GM12875 (cell line): ENCODE data around the gene G6PD.
A peak's percentile ranks its signal among the peaks of the same experiment; 100 is the strongest.
"Not testable (repeated sequence)": the region's sequence is repeated elsewhere in the genome, so short reads cannot be mapped to it uniquely, and the experiment has no call there.

Experiments used
- H3K4me3 ChIP-seq: one replicate; pipeline ENCODE4 v1.5.1; 2011; ENCODE audit warnings: low read depth, low read length, control low read depth
- TF ChIP-seq, protein P1 (sequence below): IDR thresholded peaks from 2 replicates; pipeline ENCODE4 v1.5.1; 2011; ENCODE audit warnings: low read depth, mild to moderate bottlenecking, control low read depth, inconsistent platforms, low read length, moderate library complexity, borderline replicate concordance; ENCODE audit not compliant: insufficient read depth

Gene G6PD

DNA sequence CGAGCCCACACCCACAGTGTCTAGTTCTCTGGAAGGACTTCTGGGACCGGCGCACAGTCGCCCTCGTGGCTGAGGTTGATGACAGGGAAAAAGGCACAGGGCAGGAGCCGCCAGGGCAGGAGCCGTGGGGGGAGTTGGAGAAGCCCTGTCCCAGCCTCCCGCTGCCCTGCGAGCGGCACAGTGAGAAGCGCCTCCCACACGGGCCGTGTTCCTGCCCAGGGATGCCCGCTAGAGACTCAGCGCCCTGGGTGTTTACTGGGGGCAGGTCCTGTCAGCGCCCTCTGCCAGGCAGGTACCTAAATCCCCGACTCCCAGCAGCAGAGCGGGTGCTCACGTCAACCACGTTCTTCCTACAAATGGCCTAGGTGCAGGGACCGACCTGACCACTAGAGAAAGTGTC is 12.2 kb upstream of the G6PD start:
- H3K4me3 ChIP-seq: not testable (repeated sequence)

DNA sequence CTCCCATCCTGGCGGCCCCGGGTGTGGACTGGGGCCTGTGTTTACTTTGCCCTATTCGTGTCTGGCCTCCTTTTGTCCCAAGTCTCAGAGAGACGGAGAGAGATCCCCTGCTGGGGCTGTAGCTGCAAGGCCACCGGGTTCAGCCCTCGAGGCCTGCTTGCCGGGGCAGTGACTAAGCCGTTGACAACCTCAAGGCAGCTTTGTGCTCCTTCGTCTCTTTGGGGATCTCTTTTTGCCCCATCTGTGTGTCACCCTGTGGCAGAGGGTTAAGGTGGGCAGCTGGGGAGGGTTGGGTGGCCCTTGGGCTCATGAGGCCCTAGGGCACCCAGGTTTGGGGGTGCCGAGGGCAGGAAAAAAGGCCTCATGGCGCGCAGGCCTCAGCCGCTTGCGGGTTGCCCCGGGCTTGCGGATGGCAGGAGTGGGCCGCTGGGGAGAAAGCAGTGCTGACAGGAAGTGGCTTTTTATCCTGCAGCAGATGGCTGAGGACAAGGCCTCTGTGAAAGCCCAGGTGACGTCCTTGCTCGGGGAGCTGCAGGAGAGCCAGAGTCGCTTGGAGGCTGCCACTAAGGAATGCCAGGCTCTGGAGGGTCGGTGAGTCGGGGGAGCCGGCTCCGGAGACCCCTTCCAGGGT is 11.5 kb upstream of the G6PD start:
- H3K4me3 ChIP-seq: not testable (repeated sequence)

DNA sequence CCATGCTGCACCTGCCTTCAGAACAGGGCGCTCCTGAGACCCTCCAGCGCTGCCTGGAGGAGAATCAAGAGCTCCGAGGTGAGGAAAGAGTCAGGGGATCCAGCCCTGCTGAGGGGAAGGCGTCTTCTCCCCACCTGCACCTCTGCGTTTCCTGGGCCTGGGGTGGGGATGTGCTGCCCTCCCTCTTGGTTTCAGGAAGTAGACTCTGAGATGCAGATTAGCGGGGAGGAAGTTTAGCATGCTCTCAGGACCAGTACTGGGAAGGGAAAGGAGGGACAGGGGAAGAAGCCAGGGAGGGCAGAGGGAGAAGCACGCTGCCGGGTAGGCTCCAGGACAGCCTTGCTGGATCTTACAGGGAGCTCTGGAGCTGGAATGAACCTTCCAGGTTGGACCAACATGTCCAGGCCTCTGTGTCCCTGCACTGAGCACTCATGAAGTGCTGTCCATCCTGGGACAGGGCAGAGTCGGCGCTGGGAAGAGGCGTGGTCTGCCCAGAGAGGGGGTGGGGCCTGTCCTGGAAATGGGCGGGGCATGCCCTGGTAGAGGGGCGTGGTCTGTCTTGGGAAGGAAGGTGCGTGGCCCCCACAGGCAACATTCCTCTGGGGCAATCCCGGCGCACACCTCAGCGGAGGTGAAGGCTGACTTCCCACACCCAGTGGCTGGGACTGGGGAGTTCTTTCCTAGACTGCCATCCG is 5.6 kb upstream of the G6PD start:
- not testable (repeated sequence) for H3K4me3 ChIP-seq

DNA sequence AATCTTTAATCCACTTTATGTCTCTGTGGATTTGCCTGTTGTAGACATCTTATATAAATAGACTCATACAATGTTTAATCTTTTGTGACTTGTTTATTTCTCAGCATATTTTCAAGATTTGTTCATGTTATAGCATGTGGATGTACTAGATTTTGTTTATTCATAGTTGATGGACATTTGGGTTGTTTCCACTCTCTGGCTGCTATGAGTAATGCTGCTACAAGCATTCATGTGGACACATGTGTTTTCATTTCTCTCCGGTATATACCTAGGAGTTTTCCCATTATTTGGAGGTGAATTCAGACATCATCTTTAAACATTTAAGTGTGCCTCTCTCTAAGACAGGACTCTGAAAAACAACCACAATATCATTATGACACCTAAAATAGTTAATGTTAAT is 3.1 kb upstream of the G6PD start:
- H3K4me3 ChIP-seq: no peak overlapping the region
- TF ChIP-seq, protein P1, sequence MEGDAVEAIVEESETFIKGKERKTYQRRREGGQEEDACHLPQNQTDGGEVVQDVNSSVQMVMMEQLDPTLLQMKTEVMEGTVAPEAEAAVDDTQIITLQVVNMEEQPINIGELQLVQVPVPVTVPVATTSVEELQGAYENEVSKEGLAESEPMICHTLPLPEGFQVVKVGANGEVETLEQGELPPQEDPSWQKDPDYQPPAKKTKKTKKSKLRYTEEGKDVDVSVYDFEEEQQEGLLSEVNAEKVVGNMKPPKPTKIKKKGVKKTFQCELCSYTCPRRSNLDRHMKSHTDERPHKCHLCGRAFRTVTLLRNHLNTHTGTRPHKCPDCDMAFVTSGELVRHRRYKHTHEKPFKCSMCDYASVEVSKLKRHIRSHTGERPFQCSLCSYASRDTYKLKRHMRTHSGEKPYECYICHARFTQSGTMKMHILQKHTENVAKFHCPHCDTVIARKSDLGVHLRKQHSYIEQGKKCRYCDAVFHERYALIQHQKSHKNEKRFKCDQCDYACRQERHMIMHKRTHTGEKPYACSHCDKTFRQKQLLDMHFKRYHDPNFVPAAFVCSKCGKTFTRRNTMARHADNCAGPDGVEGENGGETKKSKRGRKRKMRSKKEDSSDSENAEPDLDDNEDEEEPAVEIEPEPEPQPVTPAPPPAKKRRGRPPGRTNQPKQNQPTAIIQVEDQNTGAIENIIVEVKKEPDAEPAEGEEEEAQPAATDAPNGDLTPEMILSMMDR: no peak

DNA sequence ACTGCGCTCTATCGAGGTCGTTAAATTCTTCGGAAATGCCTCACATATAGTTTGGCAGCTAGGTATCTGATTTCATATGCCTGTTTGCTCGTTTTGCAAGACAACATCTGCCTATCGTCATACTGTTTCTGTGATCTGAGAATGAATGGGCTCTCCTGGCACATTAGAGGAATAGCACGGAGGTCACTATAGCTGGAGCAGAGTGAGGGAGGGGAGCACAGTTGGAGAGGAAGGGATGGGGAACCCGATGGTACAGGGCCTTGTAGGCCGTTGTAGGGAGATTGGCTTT is 1.3 kb upstream of the G6PD start:
- peak overlapping the region; percentile 76 for H3K4me3 ChIP-seq
- TF ChIP-seq, protein P1: no peak

DNA sequence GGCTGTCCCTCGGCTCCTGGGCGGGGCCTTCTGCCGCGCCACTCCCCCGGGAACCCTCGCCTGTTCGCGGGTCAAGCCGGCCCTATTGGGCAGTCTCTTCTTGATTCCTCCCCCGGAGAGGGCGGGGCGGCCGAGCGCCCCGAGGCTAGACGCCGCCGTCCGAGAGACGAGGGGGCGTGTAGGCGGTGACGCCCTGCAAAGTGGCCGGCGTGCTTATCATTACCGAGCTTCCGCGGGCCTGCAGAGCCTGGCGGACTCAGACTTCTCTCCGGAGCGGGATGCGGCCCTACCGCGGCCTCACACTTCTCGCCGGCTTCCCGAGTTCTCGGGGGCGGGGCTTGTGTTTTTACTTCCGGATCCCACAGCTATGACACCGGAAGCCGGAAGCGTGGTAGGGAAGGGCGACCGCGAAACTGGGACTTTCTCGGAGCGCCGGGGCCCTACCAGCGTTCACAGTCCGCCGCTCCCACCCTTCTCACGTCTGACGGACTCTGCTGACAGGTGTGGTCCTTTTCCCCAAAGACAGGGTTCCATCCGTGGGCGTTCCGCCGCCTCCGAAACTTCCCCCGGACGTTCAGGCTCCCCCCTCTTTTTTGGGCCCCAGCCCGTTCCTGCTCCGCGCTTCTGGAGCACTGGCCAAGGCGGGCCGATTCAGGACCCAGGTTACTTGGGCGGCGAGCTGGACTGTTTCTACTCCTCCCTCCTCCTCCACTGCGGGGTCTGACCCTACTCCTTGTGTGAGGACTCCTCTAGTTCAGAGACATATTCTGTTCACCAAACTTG is 790 bp upstream of the G6PD start, which contains the start of gene IKBKG:
TSS of gene IKBKG (plus strand) at position 376 of the 783 bp plus-strand sequence. CDS start 4,383 bp downstream, outside the sequence.
- TF ChIP-seq, protein P1: no peak
- H3K4me3 ChIP-seq: peak within 1 kb of the TSS; percentile 76

DNA sequence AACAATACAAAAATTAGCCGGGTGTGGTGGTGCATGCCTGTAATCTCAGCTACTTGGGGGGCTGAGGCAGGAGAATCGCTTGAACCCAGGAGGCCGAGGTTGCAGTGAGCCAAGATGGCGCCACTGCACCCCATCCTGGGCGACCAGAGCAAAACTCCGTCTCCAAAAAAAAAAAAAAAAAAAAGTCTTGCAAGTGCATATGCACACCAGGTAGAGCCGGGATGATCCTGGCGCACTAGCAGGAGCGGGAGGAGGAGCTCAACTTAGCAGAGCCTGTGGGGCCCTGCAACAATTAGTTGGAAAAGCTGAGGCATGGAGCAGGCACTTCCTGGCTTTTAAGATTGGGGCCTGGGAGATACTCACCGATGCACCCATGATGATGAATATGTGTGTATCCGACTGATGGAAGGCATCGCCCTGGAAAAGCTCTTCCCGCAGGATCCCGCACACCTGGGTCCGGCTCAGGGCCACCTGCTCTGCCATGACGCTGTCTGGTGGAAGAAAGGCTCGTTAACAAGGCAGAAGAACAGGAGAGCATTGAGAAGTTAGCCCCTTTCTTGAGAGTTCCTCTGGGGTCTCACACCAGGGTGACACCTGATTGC is 872 bp downstream of the G6PD start:
- TF ChIP-seq, protein P1: no peak
- H3K4me3 ChIP-seq: peak overlapping the region; percentile 76

DNA sequence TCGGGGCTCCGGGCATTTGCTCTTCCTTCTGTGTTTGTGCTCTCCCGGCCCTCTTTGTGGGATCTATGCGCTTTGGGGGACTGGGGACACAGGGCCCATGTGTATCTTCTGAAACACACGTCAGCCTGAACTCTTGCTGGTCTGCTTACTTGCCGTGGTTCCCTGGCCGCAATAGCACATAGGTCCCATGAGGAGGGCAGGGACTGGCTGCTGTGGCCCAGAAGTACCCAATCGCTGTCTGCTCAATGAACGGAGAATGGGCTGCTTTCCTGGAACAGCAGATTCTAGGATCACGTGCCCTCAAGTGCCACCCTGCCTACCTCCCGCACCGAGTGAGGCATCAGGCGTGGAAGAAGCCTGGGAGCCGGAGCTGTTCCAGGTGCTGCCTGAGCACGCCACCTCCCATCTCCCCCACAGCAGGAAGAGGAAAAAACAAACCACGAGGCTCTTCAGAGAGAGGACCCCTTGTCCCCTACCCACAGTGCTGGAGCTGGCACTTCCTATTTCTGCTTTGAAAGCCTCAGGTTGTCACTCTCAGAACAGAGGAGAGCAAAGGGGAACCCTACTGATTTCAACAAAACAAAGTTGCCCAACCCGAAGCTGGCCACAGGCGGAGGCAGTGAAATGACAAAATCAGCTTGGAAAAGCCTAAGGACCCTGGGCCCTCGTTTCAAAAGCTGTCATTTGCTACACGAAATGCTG is 3.8 kb downstream of the G6PD start:
- no peak overlapping the region for H3K4me3 ChIP-seq
- TF ChIP-seq, protein P1: no peak
